Measurements from ENCODE around the gene CD151. TPM values are rescaled to one million over a fixed set of nuclear protein-coding genes. Genes with fewer than 3 reads are reported as not detected.

Gene CD151
- total and polyA plus RNA-seq, 4 donors = 31.6 to 264 (median 124) TPM

DNA sequence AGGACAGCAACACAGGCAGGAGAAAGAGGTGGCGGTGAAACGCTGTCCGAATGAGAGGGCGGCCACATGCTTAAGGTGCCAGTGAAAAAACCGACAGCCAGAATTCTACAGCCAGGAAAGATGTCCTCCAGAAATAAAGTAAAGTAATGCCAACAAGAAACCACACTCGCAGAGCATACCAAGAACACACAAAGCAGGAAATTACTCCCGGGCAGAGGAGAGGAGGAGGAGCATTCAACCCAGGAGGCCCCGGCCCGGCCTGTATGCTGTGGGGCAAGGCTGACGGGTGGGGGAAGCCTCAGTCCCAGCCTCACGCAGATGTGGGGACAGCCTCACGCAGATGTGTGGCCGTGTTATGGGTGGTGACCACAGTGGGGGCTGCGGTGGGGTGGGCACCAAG lies 49.8 kb downstream of the CD151 start:
- H3K9ac ChIP-seq (ENCODE audit: low read depth in 1 of 2, low read length in 2 of 2) = no peak overlapping the region
- 94% methylated on average over 14 of the region's 14 CpGs for WGBS
- H3K36me3 ChIP-seq (ENCODE audit: control insufficient read depth in 4 of 4, insufficient read depth in 3 of 4, low read depth in 1 of 4, low read length in 3 of 4) = peaks cover 8 to 39% (median 13%) of the 10 kb centered on the region in 4 donors
- no peaks in the 10 kb centered on the region for H3K9me3 ChIP-seq (ENCODE audit: control insufficient read depth in 4 of 4, low read length in 3 of 4)
- H3K4me1 ChIP-seq (ENCODE audit: control insufficient read depth in 4 of 4, insufficient read depth in 4 of 4, low read length in 3 of 4) = no peaks in the 10 kb centered on the region
- no peaks in the 10 kb centered on the region for H3K27me3 ChIP-seq (ENCODE audit: control insufficient read depth in 4 of 4, insufficient read depth in 4 of 4, low read length in 3 of 4)
- TF ChIP-seq NR2F2 (IDR thresholded peaks at IDR 0.05) = no peak
- TF ChIP-seq MAX (IDR thresholded peaks at IDR 0.05) = no peak
- TF ChIP-seq RXRA (IDR thresholded peaks at IDR 0.05) = no peak
- no peak for TF ChIP-seq TAF1 (conservative IDR thresholded peaks at IDR 0.05)
- no peak overlapping the region for H3K4me3 ChIP-seq (ENCODE audit: low read depth in 1 of 3, low read length in 3 of 3)
- DNase-seq (ENCODE audit: low spot score) = no peak
- H3K27ac ChIP-seq (ENCODE audit: low read depth in 1 of 2, low read length in 2 of 2) = no peak overlapping the region

DNA sequence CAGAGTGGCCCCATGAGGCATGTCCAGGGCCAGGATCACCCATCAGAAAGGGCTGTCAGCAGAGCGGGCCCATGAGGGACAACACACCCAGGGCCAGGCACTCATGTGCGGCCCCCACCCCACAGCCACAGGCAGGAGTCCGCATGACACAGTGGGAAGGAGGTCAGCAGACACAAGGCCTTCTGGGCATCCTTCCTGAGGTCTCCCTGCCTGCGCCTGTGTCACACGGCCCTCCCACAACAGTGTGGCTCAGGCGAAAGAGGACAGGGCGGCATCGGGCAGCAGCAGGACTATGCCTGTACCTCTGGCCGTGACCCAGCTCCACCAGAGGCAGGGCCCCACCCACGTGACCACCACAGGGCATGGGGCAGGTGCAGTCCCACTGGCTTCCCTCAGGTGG lies 50.8 kb downstream of the CD151 start:
- TF ChIP-seq RXRA (IDR thresholded peaks at IDR 0.05) = no peak
- TF ChIP-seq TAF1 (conservative IDR thresholded peaks at IDR 0.05) = no peak
- no peak for TF ChIP-seq MAX (IDR thresholded peaks at IDR 0.05)
- no peak for TF ChIP-seq FOXA2 (IDR thresholded peaks at IDR 0.05)
- no peak for TF ChIP-seq CTCF (IDR thresholded peaks at IDR 0.05; ENCODE audit: low read depth, low read length, missing input control)
- no peak for TF ChIP-seq YY1 (IDR thresholded peaks at IDR 0.05)
- no peak for TF ChIP-seq SP1 (IDR thresholded peaks at IDR 0.05)
- TF ChIP-seq FOXA1 (IDR thresholded peaks at IDR 0.05) = no peak
- no peaks in the 10 kb centered on the region for H3K27me3 ChIP-seq (ENCODE audit: control insufficient read depth in 4 of 4, insufficient read depth in 4 of 4, low read length in 3 of 4)
- H3K9me3 ChIP-seq (ENCODE audit: control insufficient read depth in 4 of 4, low read length in 3 of 4) = no peaks in the 10 kb centered on the region
- H3K9ac ChIP-seq (ENCODE audit: low read depth in 1 of 2, low read length in 2 of 2) = no peak overlapping the region
- 93% methylated on average over 10 of the region's 10 CpGs for WGBS
- no peaks in the 10 kb centered on the region for H3K4me1 ChIP-seq (ENCODE audit: control insufficient read depth in 4 of 4, insufficient read depth in 4 of 4, low read length in 3 of 4)
- no peak for DNase-seq (ENCODE audit: low spot score)
- no peak overlapping the region for H3K27ac ChIP-seq (ENCODE audit: low read depth in 1 of 2, low read length in 2 of 2)
- peaks cover 8 to 43% (median 14%) of the 10 kb centered on the region in 4 donors for H3K36me3 ChIP-seq (ENCODE audit: control insufficient read depth in 4 of 4, insufficient read depth in 3 of 4, low read depth in 1 of 4, low read length in 3 of 4)
- no peak overlapping the region for H3K4me3 ChIP-seq (ENCODE audit: low read depth in 1 of 3, low read length in 3 of 3)

DNA sequence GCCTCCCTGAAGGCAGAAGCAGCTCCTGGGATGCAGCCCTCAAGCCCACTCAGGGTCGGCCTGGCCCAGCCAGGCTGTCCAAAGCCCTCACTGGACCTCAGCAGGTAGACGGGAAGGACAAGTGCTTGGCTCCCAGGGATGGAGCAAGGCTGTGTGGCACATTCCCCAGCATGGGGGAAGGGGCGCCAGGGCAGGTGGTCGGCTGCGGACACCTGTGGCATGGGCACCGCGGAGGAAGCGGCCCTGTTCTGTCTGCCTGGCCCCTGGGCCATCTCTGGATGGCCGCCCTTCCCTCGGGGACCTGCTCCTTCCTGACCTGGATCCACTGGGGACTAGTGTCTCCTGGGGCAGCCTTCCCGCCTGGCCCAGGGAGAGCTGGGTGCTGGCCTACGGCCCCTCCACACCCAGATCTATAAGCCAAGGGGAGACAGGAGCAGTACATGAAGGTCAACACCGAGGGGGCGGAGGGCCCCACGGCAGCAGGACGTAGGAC lies 51.9 kb downstream of the CD151 start:
- no peaks in the 10 kb centered on the region for H3K4me1 ChIP-seq (ENCODE audit: control insufficient read depth in 4 of 4, insufficient read depth in 4 of 4, low read length in 3 of 4)
- no peak for TF ChIP-seq CTCF (IDR thresholded peaks at IDR 0.05; ENCODE audit: low read depth, low read length, missing input control)
- TF ChIP-seq RXRA (IDR thresholded peaks at IDR 0.05) = no peak
- no peak for TF ChIP-seq EGR1 (IDR thresholded peaks at IDR 0.05; ENCODE audit: low read depth in 2 of 2)
- no peak for TF ChIP-seq YY1 (IDR thresholded peaks at IDR 0.05)
- TF ChIP-seq HNF4A (conservative IDR thresholded peaks at IDR 0.05) = no peak
- no peak for TF ChIP-seq FOXA2 (IDR thresholded peaks at IDR 0.05)
- no peak for TF ChIP-seq MAX (IDR thresholded peaks at IDR 0.05)
- TF ChIP-seq, protein P1, sequence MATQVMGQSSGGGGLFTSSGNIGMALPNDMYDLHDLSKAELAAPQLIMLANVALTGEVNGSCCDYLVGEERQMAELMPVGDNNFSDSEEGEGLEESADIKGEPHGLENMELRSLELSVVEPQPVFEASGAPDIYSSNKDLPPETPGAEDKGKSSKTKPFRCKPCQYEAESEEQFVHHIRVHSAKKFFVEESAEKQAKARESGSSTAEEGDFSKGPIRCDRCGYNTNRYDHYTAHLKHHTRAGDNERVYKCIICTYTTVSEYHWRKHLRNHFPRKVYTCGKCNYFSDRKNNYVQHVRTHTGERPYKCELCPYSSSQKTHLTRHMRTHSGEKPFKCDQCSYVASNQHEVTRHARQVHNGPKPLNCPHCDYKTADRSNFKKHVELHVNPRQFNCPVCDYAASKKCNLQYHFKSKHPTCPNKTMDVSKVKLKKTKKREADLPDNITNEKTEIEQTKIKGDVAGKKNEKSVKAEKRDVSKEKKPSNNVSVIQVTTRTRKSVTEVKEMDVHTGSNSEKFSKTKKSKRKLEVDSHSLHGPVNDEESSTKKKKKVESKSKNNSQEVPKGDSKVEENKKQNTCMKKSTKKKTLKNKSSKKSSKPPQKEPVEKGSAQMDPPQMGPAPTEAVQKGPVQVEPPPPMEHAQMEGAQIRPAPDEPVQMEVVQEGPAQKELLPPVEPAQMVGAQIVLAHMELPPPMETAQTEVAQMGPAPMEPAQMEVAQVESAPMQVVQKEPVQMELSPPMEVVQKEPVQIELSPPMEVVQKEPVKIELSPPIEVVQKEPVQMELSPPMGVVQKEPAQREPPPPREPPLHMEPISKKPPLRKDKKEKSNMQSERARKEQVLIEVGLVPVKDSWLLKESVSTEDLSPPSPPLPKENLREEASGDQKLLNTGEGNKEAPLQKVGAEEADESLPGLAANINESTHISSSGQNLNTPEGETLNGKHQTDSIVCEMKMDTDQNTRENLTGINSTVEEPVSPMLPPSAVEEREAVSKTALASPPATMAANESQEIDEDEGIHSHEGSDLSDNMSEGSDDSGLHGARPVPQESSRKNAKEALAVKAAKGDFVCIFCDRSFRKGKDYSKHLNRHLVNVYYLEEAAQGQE (IDR thresholded peaks at IDR 0.05) = no peak
- TF ChIP-seq TAF1 (conservative IDR thresholded peaks at IDR 0.05) = no peak
- TF ChIP-seq, protein P2, sequence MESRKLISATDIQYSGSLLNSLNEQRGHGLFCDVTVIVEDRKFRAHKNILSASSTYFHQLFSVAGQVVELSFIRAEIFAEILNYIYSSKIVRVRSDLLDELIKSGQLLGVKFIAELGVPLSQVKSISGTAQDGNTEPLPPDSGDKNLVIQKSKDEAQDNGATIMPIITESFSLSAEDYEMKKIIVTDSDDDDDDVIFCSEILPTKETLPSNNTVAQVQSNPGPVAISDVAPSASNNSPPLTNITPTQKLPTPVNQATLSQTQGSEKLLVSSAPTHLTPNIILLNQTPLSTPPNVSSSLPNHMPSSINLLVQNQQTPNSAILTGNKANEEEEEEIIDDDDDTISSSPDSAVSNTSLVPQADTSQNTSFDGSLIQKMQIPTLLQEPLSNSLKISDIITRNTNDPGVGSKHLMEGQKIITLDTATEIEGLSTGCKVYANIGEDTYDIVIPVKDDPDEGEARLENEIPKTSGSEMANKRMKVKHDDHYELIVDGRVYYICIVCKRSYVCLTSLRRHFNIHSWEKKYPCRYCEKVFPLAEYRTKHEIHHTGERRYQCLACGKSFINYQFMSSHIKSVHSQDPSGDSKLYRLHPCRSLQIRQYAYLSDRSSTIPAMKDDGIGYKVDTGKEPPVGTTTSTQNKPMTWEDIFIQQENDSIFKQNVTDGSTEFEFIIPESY (IDR thresholded peaks at IDR 0.05) = no peak
- TF ChIP-seq JUND (IDR thresholded peaks at IDR 0.05) = no peak
- no peak overlapping the region for H3K27ac ChIP-seq (ENCODE audit: low read depth in 1 of 2, low read length in 2 of 2)
- H3K9me3 ChIP-seq (ENCODE audit: control insufficient read depth in 4 of 4, low read length in 3 of 4) = no peaks in the 10 kb centered on the region
- H3K27me3 ChIP-seq (ENCODE audit: control insufficient read depth in 4 of 4, insufficient read depth in 4 of 4, low read length in 3 of 4) = no peaks in the 10 kb centered on the region
- DNase-seq (ENCODE audit: low spot score) = no peak
- H3K4me3 ChIP-seq (ENCODE audit: low read depth in 1 of 3, low read length in 3 of 3) = no peak overlapping the region
- H3K36me3 ChIP-seq (ENCODE audit: control insufficient read depth in 4 of 4, insufficient read depth in 3 of 4, low read depth in 1 of 4, low read length in 3 of 4) = peaks cover 6 to 44% (median 14%) of the 10 kb centered on the region in 4 donors
- no peak overlapping the region for H3K9ac ChIP-seq (ENCODE audit: low read depth in 1 of 2, low read length in 2 of 2)
- 88% methylated on average over 16 of the region's 16 CpGs for WGBS

Data from liver (tissue), 9 donors.